Occipital lobe (tissue), 2 donors: Measurements from ENCODE around the gene TNS2. TPM values are rescaled to one million over a fixed set of nuclear protein-coding genes. Genes with fewer than 3 reads are reported as not detected.
"Not testable (repeated sequence)": the region's sequence is repeated elsewhere in the genome, so short reads cannot be mapped to it uniquely, and the experiment has no call there.

ENCODE experiments used
- DNase-seq: peaks from one replicate; lab custom pipeline; 2025; lab: John Stamatoyannopoulos, UW
- total RNA-seq: library from RNA; depleted of rRNA; stranded (reverse); fragments of >200 nt; gene quantifications from one replicate; pipeline ENCODE4 v1.2.3, GENCODE V29; 2014

TNS2 gene, protein sequence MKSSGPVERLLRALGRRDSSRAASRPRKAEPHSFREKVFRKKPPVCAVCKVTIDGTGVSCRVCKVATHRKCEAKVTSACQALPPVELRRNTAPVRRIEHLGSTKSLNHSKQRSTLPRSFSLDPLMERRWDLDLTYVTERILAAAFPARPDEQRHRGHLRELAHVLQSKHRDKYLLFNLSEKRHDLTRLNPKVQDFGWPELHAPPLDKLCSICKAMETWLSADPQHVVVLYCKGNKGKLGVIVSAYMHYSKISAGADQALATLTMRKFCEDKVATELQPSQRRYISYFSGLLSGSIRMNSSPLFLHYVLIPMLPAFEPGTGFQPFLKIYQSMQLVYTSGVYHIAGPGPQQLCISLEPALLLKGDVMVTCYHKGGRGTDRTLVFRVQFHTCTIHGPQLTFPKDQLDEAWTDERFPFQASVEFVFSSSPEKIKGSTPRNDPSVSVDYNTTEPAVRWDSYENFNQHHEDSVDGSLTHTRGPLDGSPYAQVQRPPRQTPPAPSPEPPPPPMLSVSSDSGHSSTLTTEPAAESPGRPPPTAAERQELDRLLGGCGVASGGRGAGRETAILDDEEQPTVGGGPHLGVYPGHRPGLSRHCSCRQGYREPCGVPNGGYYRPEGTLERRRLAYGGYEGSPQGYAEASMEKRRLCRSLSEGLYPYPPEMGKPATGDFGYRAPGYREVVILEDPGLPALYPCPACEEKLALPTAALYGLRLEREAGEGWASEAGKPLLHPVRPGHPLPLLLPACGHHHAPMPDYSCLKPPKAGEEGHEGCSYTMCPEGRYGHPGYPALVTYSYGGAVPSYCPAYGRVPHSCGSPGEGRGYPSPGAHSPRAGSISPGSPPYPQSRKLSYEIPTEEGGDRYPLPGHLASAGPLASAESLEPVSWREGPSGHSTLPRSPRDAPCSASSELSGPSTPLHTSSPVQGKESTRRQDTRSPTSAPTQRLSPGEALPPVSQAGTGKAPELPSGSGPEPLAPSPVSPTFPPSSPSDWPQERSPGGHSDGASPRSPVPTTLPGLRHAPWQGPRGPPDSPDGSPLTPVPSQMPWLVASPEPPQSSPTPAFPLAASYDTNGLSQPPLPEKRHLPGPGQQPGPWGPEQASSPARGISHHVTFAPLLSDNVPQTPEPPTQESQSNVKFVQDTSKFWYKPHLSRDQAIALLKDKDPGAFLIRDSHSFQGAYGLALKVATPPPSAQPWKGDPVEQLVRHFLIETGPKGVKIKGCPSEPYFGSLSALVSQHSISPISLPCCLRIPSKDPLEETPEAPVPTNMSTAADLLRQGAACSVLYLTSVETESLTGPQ (N-terminal part only)
- 11.1 TPM for total RNA-seq

DNA sequence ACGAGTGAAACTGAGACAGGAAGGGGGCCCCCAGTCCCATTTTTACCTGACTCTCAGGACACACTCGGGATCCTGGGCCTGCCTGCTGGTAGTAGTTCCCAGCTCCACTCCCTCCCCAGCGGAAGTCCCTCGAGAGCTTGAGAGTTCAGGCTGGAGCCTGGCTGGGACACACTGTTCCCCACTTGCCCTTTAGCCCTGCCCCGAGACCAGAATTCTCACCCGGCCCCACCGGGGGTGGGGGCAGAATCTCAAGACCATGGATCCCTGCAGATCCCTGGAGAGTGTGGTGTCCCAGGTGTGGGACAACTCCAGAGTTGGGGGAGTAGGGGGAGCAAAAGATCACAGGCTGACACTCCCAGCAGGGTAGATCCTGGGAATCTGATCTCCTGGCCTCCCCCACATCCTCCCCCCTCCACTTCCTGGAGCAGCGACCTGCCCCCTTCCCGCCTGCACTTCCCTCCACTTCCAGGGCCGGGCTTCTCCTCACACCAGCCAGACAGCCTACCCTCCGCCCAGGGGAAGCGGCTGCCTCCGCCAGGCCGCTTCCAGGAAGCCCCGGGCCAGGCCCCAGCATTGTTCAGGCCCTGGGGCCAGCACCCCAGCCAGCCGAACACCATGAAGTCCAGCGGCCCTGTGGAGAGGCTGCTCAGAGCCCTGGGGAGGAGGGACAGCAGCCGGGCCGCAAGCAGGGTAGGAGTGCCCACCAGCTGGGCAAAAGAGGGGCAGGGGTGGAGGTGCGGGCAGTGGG is at the start of gene TNS2:
TSS of gene TNS2 (plus strand) at position 495 of the 748 bp plus-strand sequence. CDS start at position 616, 121 bp downstream.
- DNase-seq, result no peak

DNA sequence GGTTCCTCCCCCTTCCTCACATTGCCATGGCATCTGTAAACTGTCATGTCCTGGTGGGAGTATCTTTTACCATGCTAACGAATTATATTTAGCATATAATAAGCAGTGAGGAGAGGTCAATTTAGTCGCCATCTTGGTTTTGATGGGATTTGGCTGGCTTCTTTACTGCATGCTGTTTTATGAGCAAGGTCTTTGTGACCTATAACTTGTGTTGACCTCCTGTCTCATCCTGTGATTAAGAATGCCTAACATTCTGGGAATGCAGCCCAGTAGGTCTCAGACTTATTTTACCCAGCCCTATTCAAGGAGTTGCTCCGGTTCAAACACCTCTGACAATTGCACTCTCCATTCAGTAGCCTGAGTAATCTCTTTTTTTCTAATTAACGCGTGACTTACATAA is 45.7 kb upstream of the TNS2 start:
- DNase-seq, result no peak

DNA sequence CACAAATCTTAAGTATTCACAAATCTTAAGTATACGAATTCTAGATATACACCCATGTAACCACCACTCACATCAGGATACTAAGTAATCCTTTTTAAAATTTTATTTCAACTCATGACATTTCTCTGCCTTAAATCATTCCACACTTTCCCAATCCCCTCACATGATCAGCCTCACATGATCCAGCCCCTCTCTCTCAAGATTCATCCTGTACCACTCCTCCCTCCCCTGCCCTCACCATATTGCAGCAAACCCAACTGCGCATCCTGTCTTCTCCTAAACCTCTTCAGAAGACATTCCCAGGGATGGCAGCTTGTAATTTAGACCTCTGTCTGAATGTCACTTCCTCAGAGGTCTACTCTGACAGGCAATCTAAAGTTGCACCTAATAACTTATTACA is 45.3 kb upstream of the TNS2 start:
- DNase-seq, result no peak

DNA sequence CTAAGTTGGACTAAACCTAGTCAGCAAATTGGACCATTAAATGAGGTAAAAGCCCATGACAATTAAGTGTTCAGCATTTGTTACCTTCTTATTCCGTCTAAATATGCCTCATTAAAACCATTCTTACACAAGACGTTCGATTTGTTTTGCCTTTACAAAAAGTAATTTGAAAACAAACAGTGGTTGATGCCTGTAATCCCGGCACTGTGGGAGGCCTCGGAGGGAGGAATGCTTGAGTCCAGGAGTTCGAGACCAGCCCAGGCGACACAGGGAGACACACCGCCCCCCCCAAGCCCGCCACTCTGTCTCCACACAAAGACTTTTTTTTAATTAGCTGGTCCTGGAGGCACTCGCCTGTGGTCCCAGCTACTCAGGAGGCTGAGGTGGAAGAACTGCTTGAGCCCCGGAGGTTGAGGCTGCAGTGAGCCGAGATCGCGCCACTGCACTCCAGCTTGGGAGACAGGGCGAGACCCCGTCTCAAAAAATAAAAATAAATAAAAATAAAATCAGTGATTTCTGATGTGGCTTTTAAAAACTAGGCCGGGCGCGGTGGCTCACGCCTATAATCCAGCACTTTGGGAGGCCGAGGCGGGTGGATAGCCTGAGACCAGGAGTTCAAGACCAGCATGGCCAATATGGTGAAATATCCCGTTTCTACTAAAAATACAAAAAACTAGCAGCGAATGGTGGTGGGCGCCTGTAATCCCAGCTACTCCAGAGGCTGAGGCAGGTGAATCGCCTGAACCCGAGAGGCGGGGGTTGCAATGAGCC is 44.5 kb upstream of the TNS2 start:
- no peak for DNase-seq

DNA sequence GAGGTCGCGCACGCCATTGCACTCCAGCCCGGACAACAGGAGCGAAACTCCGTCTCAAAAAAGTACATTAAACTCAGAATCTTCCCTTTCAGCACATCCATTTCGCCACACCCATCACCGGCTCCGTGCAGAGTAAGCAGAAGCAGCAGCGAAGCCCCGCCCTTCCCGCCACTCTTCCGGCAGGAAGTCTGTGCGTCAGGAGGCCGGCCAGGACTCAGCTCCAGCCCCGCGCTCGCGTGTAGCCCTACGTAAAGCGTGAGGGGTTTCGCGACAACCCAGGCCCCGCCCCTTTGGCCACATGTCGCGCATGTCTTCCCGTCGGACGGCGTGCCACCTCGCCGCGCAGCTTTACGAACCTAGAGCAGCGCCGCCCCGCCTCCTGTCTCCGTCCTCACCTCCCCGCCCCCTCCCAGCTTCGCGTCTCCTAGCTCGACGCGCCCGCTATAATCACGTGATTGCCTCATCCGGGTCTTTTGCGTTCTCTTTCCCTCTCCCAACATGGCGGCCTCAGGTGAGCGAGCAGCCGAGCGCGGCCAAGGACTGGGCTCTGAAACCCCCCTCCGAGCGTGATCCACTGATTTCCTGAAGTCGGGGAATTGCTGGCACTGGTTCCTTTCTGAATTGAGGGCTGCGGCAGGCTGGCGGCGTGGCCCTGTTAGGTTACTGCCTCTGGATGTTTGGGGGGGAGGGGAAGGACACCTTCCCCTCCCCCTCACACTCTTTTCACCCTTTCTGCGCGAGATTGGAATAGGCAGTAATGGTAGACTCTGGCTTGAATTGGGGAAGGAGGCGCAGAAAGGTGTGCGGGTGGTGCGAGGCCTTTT is 43.7 kb upstream of the TNS2 start, which contains the start of gene EIF4B:
TSS of gene EIF4B (plus strand) at position 471 of the 824 bp plus-strand sequence. CDS start at position 499, 28 bp downstream.
- DNase-seq, result peak; percentile 99

DNA sequence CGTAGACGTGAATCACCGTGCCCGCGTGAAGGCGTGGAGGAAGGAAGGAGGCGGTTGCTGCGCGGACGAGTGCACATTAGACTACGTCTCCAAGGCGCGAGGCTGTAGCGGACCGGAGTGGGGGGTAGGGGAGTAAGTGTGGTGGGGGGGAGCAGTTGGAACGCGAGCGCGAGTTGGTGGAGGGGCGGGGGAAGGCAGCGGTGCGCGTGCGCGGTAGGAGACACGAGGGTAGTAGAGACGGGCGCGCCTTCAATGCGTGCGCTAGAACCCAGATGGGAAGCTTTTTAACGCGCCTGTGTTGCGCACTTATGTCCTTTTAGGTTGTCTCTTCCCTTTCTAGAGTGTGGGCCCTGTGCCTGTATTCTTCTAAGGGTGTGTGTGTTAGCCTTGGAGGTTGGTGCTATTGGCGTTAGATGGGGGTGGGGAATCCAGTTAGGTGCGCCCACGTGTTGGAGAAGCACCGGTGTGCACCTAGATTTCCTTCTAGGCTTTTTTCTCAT is 43.0 kb upstream of the TNS2 start:
- peak; percentile 53 for DNase-seq

DNA sequence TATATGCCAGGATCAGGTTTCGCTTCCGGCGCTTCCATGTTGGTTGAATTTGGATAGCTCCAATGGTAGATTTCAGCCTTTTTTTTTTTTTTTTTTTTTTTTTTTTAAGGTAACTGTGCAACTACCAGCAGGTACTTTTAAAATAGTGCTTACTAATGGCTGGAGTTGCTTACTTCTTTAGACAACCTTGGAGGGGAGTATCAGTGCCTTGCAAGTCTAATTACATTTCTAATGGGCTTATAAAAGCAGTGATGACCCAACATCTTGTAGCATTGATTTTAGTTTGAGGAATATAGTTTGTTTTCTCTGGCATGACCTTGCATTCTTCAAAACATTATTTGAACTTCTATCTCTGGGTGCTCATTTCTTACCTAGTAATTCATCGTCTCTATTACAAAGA is 42.5 kb upstream of the TNS2 start:
- DNase-seq, result no peak

DNA sequence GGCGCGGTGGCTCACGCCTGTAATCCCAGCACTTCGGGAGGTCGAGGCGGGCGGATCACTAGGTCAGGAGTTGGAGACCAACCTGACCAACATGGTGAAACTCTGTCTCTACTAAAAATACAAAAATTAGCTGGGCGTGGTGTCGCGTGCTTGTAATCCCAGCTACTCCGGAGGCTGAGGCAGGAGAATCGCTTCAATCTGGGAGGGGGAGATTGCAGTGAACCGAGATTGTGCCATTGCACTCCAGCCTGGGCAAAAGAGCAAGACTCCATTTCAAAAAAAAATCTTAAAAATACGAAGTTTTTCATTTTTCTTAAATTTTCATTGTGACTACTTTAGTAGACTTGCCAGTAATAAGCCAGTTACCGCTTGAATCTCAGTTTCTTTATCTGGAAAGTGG is 41.1 kb upstream of the TNS2 start:
- not testable (repeated sequence) for DNase-seq

DNA sequence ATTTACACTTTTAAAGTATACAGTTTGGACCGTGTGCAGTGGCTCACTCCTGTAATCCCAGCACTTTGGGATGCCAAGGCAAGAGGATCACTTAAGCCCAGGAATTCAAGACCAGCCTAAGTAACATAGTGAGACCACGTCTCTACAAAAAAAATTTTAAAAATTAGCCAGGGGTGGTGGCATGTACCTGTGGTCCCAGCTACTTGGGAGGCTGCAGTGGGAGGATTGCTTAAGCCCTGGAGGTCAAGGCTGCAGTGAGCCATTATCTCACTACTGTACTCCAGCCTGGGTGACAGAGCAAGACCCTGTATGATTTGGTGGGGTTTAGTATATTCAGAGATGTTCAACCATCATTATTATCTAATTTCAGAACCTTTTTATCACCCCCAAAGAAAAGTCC is 38.9 kb upstream of the TNS2 start:
- DNase-seq, result no peak

DNA sequence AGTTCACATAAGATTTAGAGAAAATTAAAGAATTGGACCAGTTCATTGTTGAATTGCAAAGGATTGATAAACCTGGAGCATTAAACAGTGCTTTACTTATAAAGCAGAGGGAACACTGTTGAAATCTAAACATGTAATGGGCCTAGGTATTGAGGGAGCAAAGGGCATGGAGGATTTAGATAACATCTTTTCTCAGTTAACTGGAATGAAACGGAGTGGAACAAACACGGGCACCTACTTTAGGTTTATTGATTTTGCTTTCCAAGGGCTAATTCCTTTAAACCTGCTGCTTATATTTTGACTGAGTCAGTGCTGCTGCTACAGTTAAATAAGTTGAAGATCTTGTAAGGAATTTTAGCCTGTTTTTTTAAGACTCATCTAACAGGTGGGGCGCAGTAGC is 38.0 kb upstream of the TNS2 start:
- DNase-seq, result no peak

DNA sequence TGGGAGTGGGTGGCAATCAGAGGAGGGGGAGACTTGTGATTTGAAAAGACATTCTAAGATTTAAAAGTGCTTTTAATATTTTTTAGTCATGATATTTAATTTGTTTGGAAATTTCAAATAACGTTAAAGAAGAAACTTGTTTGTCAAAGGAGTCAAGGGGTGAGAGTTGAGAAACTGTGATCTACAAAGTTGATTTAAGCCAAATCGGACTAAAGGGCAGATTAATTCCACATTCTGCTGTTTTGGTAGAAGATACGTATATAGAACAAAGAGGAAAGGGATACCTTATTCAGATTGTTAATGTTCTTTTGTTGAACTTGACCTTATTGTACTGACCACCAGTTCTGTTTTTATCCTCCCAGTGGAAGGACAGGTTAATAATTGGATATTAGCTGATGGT is 36.9 kb upstream of the TNS2 start:
- DNase-seq, result no peak

DNA sequence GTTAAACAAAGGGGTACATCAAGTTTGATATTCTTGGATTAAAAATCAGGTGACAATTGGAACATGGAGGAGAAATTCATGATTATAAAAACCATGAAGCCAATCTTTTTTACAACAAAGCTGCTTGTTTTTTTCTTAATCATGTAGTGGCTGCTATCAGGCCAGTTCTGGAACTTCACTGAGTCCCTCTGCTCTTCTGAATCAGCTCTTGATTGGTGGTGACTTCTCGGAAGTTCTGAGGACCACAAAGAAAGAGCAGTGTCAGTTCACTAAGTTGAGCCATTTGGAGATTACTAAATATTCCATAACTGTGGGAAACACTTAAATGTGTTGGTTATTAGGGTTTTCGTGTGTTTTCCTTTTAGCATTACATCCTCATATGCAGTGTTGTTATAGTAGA is 35.2 kb upstream of the TNS2 start:
- DNase-seq, result no peak

DNA sequence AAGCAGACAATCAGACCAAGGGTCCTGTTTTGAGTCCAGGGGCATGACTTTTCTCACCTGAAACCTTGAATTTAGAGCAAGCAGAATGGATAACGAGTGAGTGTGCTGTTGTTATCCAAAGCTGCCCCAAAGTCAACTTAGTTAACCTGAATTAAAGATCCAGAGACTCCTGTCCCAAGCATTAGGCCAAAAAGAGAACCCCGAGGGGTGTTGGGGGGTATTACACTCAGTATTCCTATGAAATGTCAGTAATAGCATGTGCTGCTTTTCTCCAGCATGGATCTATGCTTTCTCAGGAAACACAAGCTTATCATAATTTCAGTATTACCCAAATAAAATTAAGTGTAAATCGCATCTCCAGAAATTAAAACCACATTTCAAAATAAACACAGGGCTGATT is 24.6 kb upstream of the TNS2 start:
- no peak for DNase-seq

DNA sequence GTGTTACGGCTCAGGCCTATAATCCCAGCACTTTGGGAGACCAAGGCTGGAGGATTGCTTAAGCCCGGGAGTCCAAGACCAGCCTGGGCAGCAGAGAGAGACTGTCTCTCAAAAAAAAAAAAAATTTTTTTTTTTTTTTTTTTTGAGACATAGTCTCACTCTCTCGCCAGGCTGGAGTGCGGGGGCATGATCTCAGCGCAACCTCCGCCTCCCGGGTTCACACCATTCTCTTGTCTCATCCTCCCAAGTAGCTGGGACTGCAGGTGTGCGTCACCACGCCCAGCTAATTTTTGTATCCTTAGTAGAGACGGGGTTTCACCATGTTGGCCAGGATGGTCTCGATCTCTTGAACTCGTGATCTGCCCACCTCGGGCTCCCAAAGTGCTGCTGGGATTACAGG is 22.9 kb upstream of the TNS2 start:
- DNase-seq, result not testable (repeated sequence)

DNA sequence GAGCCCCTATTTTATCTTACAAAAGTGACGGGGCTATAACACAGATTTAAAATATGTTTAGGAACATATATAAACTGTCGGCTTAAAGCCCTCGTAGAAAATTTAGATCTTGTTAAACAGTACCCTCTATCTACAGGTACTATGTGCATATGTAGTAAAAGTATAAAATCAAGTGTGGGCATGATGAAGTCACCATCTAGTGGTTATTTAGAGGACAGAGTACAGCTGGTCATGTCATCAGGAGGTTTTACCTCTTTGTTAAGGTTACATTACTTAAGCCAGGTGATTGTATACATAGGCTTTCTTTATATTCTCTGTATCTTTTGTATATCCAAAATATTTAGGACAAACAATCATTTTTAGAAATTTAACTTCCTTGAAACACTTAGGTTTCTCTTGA is 18.2 kb upstream of the TNS2 start:
- DNase-seq, result no peak

DNA sequence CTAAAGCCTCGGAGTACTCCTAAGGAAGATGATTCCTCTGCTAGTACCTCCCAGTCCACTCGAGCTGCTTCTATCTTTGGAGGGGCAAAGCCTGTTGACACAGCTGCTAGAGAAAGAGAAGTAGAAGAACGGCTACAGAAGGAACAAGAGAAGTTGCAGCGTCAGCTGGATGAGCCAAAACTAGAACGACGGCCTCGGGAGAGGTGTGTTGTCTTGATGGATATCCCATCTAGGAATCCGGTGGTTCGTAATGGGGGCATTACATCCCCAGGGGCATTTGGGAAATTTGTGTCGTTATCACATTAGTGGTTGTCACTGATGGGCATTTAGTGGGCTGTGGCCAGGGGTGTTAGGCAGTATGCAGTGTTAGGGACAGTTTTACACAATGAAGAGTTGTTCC is 16.0 kb upstream of the TNS2 start:
- DNase-seq, result not testable (repeated sequence)

DNA sequence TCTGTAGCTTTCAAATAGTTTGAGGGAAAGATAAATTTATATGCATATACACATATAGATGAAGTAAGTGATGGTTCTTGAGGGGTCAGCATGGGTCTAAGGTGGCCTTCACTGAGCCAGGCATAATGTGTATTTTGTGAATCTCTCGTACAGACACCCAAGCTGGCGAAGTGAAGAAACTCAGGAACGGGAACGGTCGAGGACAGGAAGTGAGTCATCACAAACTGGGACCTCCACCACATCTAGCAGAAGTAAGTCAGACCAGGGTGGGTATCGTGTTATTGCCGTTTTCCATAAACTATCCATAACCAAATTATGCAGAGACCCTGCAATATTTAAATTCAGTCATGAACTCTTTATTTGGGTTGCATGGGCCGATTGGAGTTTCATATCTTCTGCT is 15.4 kb upstream of the TNS2 start:
- no peak for DNase-seq

DNA sequence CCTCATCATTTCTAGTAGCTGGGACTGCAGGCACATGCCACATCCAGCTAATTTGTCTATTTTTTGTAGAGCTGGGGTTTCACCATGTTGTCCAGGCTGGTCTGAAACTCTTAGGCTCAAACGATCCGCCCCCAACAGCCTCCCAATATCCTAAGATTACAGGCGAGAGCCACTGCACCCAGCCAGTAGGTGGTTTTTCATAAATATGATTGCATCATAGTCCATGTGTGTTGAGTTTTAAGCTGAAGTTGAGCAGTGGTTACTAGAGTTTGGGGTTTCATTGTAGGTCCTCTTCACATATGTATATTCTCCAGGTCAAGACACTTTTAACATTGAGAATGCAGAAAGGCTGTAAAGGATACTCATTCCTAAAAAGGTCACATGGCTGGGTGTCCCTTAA is 13.1 kb upstream of the TNS2 start:
- no peak for DNase-seq

DNA sequence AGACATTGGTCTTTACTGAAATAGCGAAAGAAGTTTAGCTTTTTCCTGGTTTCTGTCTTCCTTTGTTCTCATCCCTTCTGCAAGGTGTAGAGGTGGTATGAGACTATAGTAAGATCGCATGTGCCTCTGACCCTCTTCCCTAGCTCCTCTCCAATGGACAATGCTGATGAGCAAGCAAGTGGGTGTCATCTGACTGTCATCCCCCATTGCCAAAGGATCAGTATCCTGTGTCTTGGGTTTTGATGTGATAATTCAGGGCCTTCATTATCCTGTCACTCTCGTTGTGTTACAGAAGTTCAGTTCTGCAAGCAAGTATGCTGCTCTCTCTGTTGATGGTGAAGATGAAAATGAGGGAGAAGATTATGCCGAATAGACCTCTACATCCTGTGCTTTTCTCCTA is 10.0 kb upstream of the TNS2 start:
- DNase-seq, result no peak
